Progenitor cell of endocrine pancreas (in vitro differentiated cells): Measurements from ENCODE around the gene CFAP52. TPM values are rescaled to one million over a fixed set of nuclear protein-coding genes. Genes with fewer than 3 reads are reported as not detected.
"Not testable (repeated sequence)": the region's sequence is repeated elsewhere in the genome, so short reads cannot be mapped to it uniquely, and the experiment has no call there.

Experiments used
- DNase-seq: peaks from one replicate; pipeline ENCODE4 v3.0.0; 2021; ENCODE audit warnings: low spot score; ENCODE audit not compliant: unreplicated experiment
- H3K27ac Mint-ChIP-seq: 2 replicates; pipeline ENCODE4 v1.8.0; 2021; ENCODE audit warnings: mild to moderate bottlenecking, moderate library complexity, mixed read lengths
- H3K27me3 Mint-ChIP-seq: 2 replicates; pipeline ENCODE4 v1.8.0; 2021; ENCODE audit warnings: mixed read lengths
- H3K36me3 Mint-ChIP-seq: 2 replicates; pipeline ENCODE4 v1.8.0; 2022; ENCODE audit warnings: mixed read lengths; ENCODE audit not compliant: insufficient read depth
- H3K4me1 Mint-ChIP-seq: 2 replicates; pipeline ENCODE4 v1.8.0; 2021; ENCODE audit warnings: low read depth, mixed read lengths
- H3K4me3 Mint-ChIP-seq: 2 replicates; pipeline ENCODE4 v1.8.0; 2021; ENCODE audit warnings: low read depth, mild to moderate bottlenecking, moderate library complexity, mixed read lengths
- H3K9me3 Mint-ChIP-seq: 2 replicates; pipeline ENCODE4 v1.8.0; 2021; ENCODE audit warnings: low read depth, mixed read lengths
- total RNA-seq: library from RNA; stranded (reverse); gene quantifications from 2 replicates; pipeline ENCODE4 v1.2.1, GENCODE V29; 2021
- TF ChIP-seq, protein P1 (sequence below): fragments of 200-600 bp; sonication (generic); IDR thresholded peaks from one replicate; pipeline ENCODE4 v1.5.0; 2021; ENCODE audit warnings: antibody characterized with exemption, mild to moderate bottlenecking; ENCODE audit not compliant: unreplicated experiment

The CFAP52 gene
- total RNA-seq, 1 donor from 2014 or later, result 0.19 TPM

DNA sequence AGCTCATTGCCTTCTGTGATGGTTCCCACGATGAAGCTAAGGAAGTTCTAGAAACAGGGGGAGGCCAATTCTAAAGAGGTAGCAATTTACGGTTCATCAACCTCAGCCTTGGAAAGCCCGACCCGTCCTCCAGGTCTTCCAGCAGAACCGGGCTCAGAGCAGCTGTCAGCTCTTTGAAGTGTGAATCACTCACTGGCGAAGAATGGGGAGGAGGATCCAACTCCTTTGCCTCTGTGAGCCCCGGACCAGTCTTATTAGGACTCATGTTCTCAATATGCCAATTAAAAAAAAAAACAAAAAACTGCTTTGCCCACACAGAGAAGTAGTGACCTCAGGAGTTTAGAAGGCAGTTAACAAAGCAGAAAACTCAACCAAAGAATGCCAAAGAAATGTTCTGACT, 32.2 kb upstream of the CFAP52 start:
- H3K4me1 Mint-ChIP-seq, result peaks cover 5% of the 10 kb centered on the region
- H3K4me3 Mint-ChIP-seq, result no peak overlapping the region
- H3K36me3 Mint-ChIP-seq, result peaks cover 6% of the 10 kb centered on the region
- H3K9me3 Mint-ChIP-seq, result peaks cover 4% of the 10 kb centered on the region
- TF ChIP-seq, protein P1, sequence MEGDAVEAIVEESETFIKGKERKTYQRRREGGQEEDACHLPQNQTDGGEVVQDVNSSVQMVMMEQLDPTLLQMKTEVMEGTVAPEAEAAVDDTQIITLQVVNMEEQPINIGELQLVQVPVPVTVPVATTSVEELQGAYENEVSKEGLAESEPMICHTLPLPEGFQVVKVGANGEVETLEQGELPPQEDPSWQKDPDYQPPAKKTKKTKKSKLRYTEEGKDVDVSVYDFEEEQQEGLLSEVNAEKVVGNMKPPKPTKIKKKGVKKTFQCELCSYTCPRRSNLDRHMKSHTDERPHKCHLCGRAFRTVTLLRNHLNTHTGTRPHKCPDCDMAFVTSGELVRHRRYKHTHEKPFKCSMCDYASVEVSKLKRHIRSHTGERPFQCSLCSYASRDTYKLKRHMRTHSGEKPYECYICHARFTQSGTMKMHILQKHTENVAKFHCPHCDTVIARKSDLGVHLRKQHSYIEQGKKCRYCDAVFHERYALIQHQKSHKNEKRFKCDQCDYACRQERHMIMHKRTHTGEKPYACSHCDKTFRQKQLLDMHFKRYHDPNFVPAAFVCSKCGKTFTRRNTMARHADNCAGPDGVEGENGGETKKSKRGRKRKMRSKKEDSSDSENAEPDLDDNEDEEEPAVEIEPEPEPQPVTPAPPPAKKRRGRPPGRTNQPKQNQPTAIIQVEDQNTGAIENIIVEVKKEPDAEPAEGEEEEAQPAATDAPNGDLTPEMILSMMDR, result no peak
- no peak overlapping the region for H3K27ac Mint-ChIP-seq
- DNase-seq, result no peak
- no peaks in the 10 kb centered on the region for H3K27me3 Mint-ChIP-seq

DNA sequence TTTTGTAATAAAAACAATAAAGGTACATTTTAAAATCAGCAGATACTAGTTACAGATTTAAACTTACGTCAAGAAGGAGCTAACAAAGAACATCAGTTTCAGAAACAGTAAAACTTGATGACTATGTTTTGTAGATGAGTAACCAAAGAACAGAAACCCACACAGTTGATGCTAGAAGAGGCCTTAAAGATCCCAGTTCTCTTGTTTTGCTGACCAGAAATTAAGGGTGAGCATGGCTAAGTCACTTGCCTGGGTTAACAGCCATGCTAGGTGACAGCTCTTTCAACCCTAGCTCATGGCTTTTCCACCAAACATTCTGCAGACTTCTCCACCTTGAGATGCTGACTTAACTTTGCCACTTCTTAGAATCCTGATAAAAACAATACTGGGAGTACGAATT, 27.2 kb upstream of the CFAP52 start:
- H3K4me3 Mint-ChIP-seq, result no peak overlapping the region
- H3K9me3 Mint-ChIP-seq, result no peaks in the 10 kb centered on the region
- H3K27ac Mint-ChIP-seq, result no peak overlapping the region
- DNase-seq, result no peak
- TF ChIP-seq, protein P1, result no peak
- H3K27me3 Mint-ChIP-seq, result no peaks in the 10 kb centered on the region
- H3K36me3 Mint-ChIP-seq, result no peaks in the 10 kb centered on the region
- peaks cover 5% of the 10 kb centered on the region for H3K4me1 Mint-ChIP-seq

DNA sequence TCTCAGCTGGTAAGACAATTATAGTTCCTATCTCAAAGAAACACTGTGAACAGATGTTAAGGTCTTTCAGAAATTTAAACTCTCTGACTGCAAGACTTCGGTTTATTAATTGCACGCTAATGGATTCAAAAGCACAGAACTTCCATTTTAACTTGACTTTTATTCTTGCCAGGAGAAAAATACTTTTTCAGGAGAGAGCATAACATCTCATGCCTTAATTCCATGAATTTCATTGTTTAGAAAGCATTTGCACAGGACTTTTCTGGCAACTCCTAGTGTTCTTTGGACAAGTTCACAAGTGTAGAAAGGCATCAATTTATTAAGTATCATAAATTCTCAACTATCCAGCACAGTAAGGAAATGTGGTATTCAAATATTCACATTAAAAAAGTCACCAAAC, 23.3 kb upstream of the CFAP52 start:
- Mint-ChIP-seq H3K27me3 (no peaks in the 10 kb centered on the region), H3K9me3 (no peaks in the 10 kb centered on the region), H3K4me3 (no peak overlapping the region), H3K4me1 (peaks cover 8% of the 10 kb centered on the region), H3K27ac (no peak overlapping the region), H3K36me3 (no peaks in the 10 kb centered on the region)
- no peak for DNase-seq
- TF ChIP-seq, protein P1, result no peak

DNA sequence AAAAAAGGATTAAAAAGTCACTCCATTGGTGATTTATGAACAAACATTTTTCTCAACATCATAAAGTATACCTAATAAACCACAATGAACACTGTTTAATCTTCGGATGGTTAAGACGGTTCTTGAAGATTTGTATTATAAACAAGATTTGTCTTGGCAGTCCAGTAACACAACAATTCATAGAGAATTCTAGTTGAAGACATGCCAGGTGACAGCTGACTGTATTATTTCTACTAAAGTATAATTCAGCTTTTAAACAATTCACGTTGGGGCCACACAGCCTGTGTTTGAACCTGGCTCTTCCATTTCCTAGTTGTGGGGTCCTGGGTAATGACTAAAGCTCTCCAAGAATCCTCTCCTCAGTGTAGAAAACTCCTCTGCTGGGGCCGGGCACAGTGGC, 22.8 kb upstream of the CFAP52 start:
- Mint-ChIP-seq H3K36me3 (no peaks in the 10 kb centered on the region), H3K27me3 (no peaks in the 10 kb centered on the region), H3K4me3 (no peak overlapping the region), H3K27ac (no peak overlapping the region), H3K4me1 (peaks cover 4% of the 10 kb centered on the region), H3K9me3 (no peaks in the 10 kb centered on the region)
- TF ChIP-seq, protein P1, result no peak
- DNase-seq, result no peak

DNA sequence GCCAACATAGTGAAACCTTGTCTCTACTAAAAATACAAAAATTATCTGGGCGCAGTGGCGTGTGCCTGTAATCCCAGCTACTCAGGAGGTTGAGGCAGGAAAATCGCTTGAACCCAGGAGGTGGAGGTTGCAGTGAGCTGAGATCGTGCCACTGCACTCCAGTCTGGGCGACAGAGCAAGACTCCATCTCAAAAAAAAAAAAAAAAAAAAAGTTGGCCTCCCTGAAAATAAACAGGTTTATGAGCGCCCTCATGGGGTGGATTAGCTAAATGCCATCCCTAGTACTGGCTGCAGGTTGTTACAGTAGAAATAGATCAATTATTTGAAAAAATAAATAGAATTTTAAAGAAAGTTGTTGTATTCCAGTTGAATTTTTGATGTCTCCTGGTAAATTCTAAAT, 21.7 kb upstream of the CFAP52 start:
- not testable (repeated sequence) for H3K4me1 Mint-ChIP-seq, H3K4me3 Mint-ChIP-seq, H3K36me3 Mint-ChIP-seq, H3K9me3 Mint-ChIP-seq, H3K27me3 Mint-ChIP-seq, H3K27ac Mint-ChIP-seq
- TF ChIP-seq, protein P1, result peak; percentile 62
- DNase-seq, result peak; percentile 39
